ENCODE measurements around the gene KRT39.

Gene KRT39

GRCh38 chr17:40996829-40997228 is 30.1 kb upstream of the KRT39 start:
- no peak for TF ChIP-seq CTCF (conservative IDR thresholded peaks at IDR 0.05)
- no peak overlapping the region for H3K27ac ChIP-seq

DNA sequence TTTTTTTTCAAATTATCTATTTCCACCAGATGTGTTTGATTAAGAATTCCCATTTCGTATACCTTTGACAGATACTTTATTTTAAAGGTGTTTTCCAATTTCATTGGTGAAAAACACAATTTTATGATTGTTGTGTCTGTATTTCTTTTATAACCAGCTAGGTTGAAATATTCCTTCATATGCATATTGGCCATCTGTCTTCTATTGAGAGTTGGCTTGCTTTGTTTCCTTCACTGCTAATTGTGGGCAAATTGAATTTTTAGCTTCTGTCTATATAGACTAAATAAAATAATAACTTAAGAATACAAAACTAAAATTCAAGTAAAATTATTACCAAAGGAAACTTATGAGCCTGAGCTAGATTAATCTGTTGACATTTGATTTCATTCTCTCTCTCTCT is 28.4 kb upstream of the KRT39 start:
- TF ChIP-seq CTCF (conservative IDR thresholded peaks at IDR 0.05): no peak
- no peak overlapping the region for H3K27ac ChIP-seq

DNA sequence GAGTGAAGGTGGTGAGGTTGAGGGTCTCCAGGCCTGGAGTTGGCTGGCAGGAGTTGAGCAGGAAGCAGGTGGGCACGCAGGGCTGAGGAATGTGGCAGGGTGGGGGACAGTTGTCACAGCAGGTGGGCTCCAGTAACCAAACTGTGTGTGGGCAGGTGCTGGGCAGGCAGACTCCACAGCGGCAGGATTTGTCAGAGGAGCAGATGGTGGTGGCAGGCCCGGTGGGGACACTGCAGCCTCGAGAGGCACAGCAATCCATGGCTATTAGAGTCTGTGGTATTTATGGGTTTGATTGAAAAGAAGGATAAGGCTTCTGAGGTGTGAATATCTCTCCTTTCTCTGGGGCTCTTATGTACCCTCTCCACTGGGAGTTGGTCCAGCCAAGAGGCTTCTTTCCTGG is 27.1 kb upstream of the KRT39 start, which contains the start of gene KRTAP3-3:
Gene KRTAP3-3, minus strand, starts transcription at position 326 of the 400 bp plus-strand sequence. Its CDS starts 67 bp downstream, at position 259.
- TF ChIP-seq CTCF (conservative IDR thresholded peaks at IDR 0.05): no peak
- H3K27ac ChIP-seq: no peak within 1 kb of the TSS

- no peak for TF ChIP-seq CTCF (conservative IDR thresholded peaks at IDR 0.05)
- H3K27ac ChIP-seq: no peak overlapping the region
Measured at GRCh38 chr17:40993084-40993483, 26.3 kb upstream of the KRT39 start.

- H3K27ac ChIP-seq: no peak overlapping the region
Measured at GRCh38 chr17:40992666-40993065, 25.9 kb upstream of the KRT39 start.

GRCh38 chr17:40986920-40987319 is 20.2 kb upstream of the KRT39 start:
- TF ChIP-seq CTCF (conservative IDR thresholded peaks at IDR 0.05): no peak
- H3K27ac ChIP-seq: no peak overlapping the region

More at GRCh38 chr17:40992666-40993065, 25.9 kb upstream of the KRT39 start:
- TF ChIP-seq CTCF (conservative IDR thresholded peaks at IDR 0.05): no peak

GRCh38 chr17:40984226-40984625 is 17.5 kb upstream of the KRT39 start, which contains the start of gene KRT40:
KRT40 (minus strand) TSS chr17:40984326; CDS start chr17:40984273, 53 bp downstream.
- no peak within 1 kb of the TSS for H3K27ac ChIP-seq
- no peak for TF ChIP-seq CTCF (conservative IDR thresholded peaks at IDR 0.05)

Measured in VCaP (cell line).